Fibroblast of lung (primary cell): ENCODE data around the gene SPATA21.

Experiments
- EZH2 ChIP-seq: IDR thresholded peaks from 2 replicates; pipeline ENCODE4 v1.5.1; 2012; ENCODE audit warnings: low read length, control low read depth, mild to moderate bottlenecking; ENCODE audit errors: missing control alignments
- TF ChIP-seq, protein P1 (sequence below), 2 donors: IDR thresholded peaks in 1 of 2; conservative IDR thresholded peaks in 1 of 2; 1 replicate in 1 of 2; 2 replicates in 1 of 2; pipeline ENCODE4 v1.5.1; 2011 to 2012; ENCODE audit warnings: low read length in 2 of 2, control low read depth in 1 of 2, inconsistent platforms in 1 of 2, low read depth in 1 of 2, mild to moderate bottlenecking in 1 of 2

DNA sequence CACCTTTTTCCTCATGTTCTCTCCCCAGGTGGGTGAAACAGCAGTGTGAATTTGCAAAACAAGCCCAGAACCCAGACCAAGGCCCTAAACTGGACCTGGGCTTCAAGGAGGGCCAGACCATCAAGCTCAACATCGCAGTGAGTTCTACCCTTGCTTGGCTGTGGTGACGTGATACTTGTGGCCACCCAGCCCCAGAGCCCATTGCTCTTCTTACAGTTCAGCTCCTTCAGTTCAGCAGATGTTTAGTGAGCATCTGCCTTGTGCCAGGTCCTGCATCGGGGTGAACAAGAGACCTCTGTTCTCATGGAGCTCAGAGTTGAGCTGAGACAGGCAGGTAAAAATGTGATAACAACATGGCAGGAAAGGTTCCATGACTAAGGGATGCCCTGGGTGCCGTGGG lies 11.8 kb upstream of the SPATA21 start:
- TF ChIP-seq, protein P1, sequence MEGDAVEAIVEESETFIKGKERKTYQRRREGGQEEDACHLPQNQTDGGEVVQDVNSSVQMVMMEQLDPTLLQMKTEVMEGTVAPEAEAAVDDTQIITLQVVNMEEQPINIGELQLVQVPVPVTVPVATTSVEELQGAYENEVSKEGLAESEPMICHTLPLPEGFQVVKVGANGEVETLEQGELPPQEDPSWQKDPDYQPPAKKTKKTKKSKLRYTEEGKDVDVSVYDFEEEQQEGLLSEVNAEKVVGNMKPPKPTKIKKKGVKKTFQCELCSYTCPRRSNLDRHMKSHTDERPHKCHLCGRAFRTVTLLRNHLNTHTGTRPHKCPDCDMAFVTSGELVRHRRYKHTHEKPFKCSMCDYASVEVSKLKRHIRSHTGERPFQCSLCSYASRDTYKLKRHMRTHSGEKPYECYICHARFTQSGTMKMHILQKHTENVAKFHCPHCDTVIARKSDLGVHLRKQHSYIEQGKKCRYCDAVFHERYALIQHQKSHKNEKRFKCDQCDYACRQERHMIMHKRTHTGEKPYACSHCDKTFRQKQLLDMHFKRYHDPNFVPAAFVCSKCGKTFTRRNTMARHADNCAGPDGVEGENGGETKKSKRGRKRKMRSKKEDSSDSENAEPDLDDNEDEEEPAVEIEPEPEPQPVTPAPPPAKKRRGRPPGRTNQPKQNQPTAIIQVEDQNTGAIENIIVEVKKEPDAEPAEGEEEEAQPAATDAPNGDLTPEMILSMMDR (conservative IDR thresholded peaks at IDR 0.05 in 1 of 2, IDR thresholded peaks at IDR 0.05 in 1 of 2; ENCODE audit: low read depth in 1 of 2, low read length in 2 of 2), result no peak
- no peak for TF ChIP-seq EZH2
